ENCODE data around the gene ZSCAN23.
A peak's percentile ranks its signal among the peaks of the same experiment; 100 is the strongest.
"Not testable (repeated sequence)": the region's sequence is repeated elsewhere in the genome, so short reads cannot be mapped to it uniquely, and the experiment has no call there.

ZSCAN23 gene

DNA sequence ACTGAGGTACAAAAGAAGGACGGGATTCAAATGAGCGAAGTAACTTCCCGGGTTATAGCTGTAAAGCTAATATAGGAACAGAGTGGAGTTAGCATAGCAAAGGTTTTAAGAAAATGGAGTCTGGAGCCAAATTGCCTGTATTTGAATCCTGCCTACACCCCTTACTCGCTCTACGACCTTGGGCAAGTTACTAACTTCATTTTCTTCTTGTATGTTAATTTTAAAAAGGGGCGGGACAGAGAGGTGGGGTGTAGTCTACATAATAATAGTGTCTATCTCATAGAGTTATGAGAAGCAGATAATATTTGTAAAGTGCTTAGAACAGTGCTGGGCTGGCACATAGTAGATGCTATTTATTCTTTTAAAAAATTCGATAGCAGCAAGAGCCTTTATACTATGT lies 705 bp downstream of the ZSCAN23 start:
- no peak for DNase-seq (ENCODE audit: low read depth in 2 of 2)

DNA sequence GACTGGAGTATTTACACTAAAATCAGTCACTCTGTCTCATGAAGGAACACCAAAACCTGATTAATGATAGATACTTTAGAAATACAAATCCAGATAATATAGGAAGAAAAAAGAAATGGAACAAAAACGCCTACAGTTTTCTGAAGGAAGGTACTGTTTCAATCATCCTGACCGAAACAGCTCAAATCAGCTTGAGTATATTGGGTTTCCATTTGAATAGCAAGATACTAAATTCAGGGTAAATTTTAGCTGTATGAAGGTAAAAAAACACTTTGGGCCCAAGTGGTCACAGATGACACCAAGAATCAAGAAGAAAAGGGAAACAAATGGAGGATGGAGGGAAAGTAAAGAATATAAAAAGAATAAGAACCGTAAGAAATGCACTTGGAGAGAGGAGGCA lies 6.9 kb downstream of the ZSCAN23 start:
- DNase-seq (ENCODE audit: low read depth in 2 of 2) = no peak

DNA sequence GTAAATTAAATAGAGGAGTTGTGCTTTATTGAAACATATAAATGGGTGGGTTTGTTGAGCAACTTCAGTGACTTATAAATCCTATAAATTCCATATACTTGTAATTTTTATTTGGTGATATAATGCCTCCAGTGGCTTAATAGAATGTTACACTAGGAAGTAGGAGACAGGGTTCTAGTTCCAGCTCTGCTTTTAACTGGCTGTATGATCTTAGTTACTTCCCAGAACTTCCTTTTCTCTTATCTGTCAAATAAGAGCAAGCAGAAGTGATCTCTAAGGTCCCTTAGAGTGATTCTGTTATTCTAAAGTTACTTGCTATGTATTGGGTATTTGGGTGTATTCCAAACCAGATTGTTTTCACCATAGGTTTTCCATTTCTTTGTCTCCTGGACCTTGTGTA lies 10.2 kb downstream of the ZSCAN23 start:
- DNase-seq (ENCODE audit: low read depth in 2 of 2) = no peak

DNA sequence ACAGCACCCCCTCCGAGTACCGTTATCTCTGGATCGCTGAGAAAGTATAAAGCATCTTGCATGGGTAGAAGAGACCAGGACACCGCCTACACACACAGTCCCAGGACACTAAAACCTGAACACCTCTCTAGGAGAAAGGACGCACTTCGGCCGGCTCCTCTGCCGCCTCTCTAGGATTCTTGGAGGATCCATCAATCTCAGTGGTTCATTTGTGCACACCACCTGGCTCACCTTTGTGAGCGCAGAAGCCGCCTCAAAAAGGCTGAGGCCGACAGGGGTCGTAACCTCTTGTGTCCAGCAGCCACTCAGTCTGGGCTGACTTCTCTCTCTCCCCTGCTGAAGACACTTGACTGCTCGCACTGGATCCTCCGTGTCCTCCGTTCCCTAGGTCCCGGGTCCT lies 13.5 kb downstream of the ZSCAN23 start:
- no peak for DNase-seq (ENCODE audit: low read depth in 2 of 2)

DNA sequence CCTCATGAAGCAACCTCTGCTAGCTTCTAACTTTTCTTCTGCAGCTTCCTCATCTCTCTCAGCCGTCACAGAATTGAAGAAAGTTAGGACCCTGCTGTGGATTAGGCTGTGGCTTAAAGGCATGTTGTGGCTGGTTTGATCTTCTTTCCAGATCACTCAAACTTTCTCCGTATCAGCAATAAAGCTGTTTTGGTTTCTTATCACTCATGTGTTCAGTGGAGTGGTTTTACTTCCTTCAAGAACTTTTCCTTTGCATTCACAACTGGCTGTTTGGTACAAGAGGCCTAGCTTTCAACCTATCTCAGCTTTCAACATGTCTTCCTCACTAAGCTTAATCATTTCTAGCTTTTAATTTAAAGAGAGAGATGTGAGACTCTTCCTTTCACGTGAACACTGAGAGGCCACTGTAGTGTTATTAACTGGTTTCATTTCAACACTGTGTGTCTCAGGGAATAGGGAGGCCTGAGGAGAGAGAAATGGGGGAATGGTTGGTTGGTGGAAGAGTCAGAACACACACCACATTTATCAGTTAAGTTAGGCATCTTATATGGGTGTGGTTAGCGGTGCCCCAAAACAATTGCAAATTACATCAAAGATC lies 17.2 kb downstream of the ZSCAN23 start:
- no peak for DNase-seq (ENCODE audit: low read depth in 2 of 2)

DNA sequence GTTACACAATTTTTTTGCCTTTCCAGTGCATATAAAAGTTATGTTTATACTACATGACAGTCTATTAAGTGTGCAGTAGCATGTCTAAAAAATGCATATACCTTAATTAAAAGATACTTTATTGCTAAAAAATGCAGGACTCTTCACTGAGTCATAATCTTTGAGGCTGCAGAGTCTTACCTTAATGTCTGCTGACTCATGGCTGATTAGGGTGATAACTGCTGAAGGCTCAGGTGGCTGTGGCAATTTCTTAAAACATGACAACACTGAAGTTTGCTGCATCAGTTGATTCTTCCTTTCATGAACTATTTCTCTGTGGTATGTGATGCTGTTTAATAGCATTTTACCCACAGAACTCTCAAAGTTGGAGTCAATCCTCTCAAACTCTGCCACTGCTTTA lies 19.1 kb downstream of the ZSCAN23 start:
- DNase-seq (ENCODE audit: low read depth in 2 of 2) = no peak

DNA sequence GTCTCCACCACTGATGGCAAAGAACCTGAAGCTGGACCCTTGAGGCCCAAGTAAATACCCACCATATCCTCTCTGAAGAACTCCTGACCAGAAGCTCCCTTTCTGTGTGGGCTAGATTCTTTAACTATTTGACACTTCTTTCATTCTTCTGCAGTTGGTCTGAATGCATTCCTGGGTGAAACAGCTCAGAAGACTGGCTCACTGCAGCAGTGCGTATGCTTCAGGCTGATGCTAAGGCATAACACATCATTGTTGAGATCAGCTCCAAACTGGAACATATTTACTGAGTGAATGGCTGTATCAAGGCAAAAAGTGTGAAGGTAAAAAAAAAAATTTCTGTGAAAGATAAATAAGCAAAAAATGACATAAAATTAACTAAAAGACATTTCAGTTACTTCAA lies 19.7 kb downstream of the ZSCAN23 start:
- DNase-seq (ENCODE audit: low read depth in 2 of 2) = no peak

DNA sequence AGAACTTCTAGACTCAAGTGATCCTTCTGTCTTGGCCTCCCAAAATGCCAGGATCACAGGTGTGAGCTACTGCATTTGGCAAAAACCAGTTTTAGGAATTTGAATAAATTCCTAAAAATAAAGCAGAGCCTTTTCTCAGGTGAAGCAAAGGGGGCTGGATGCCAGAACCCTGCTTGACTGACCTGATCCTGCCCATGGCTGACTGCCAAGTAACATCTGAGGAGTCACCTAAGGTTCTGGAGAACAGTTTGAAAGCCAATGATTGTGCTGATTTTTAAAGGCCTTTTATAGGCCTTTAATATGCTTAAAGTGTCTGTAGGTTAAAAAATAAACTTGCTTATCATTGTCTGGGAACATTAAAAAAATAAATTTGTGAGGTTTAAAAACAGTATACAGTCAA lies 29.6 kb downstream of the ZSCAN23 start:
- DNase-seq (ENCODE audit: low read depth in 2 of 2) = no peak

DNA sequence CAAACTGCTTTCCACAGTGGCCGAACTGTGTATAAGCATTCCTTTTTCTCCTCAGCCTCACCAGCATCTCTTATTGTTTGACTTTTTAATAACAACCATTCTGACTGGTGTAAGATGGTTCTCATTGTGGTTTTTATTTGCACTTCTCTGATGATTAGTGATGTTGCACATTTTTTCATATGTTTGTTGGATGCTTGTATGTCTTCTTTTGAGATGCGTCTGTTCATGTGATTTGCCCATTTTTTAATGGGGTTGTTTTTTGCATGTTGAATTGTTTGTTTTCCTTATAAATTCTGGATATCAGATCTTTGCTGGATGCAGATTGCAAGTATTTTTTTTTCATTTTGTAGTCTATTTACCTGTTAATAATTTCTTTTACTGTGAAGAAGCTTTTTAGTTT lies 32.5 kb downstream of the ZSCAN23 start:
- DNase-seq (ENCODE audit: low read depth in 2 of 2) = no peak

DNA sequence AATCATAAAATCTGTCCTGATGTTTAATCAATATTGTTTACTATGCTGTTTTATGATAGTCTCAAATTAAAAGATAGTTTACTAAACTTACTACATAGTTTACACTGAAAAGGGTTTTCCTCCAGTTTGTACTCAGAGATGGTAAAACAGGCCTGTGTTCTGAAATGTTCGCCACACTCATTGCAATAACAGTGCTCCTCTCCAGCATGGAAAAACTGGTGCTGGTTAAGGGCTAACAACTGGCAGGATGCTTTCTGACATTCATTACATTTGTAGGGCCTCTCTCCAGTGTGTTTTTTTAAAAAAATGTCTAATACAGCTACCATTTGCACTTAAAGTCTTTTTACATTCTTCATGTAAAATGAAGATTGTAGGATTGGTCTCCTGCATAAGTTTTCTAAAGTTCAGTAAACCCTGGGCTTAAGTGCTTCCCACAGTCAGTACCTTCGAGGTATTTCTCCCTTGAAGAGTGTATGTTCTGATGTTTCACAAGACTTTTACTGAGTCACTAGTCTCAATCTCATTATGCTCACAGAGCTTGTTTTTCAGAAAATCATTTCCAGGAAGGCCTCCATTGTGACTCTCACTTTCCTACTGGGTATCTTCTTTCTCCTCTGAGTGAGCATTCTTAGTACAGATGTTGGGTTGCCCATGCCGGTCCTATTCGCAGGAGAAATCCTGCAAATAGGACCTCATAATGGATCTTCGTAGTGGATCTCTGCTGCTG lies 35.1 kb downstream of the ZSCAN23 start:
- DNase-seq (ENCODE audit: low read depth in 2 of 2) = no peak

DNA sequence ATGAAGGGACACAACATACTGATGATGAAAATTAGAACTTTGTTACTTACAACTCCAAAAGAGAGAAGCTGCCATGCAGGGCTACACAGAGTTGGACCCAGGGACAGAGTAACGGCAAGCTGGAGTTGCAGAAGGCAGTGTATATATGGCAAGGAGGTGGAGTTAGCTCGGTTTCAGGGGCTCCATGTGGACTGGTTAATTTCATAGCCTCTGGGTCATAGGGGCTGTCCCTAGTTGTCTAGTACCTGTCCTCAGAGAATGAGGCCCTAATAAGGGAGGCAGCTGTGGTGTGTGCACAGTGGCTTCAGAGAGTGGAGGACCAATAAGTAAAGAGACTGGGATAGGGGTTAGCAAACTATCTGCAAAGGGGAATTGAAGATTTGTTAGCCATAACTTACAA lies 35.9 kb downstream of the ZSCAN23 start:
- DNase-seq (ENCODE audit: low read depth in 2 of 2) = no peak

DNA sequence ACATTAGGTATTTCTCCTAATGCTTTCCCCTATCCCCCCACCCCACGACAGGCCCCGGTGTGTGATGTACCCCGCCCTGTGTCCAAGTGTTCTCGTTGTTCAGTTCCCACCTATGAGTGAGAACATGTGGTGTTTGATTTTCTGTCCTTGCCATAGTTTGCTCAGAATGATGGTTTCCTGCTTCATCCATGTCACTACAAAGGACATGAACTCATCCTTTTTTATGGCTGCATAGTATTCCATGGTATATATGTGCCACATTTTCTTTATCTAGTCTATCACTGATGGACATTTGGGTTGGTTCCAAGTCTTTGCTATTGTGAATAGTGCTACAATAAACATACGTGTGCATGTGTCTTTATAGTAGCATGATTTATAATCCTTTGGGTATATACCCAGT lies 39.4 kb downstream of the ZSCAN23 start:
- DNase-seq (ENCODE audit: low read depth in 2 of 2) = not testable (repeated sequence)

DNA sequence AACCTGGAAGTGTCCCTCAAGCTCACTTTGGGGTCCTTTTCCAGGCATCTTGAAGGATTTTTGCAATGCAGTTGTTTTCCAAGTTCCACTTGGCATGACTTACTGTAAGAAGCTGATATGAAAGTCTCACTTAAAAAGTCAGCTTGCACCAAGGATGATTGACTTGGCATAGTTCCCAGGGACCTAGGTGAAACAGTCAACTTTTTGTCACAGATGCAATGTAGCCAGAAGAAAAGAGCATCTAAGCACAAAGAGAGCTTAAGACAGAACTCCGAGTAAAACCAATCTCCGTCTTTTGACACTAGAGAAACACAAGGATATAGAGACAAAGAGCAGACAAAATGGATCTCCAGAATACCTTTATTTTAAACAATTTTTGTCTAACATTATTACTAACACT lies 41.1 kb downstream of the ZSCAN23 start:
- DNase-seq (ENCODE audit: low read depth in 2 of 2) = no peak

DNA sequence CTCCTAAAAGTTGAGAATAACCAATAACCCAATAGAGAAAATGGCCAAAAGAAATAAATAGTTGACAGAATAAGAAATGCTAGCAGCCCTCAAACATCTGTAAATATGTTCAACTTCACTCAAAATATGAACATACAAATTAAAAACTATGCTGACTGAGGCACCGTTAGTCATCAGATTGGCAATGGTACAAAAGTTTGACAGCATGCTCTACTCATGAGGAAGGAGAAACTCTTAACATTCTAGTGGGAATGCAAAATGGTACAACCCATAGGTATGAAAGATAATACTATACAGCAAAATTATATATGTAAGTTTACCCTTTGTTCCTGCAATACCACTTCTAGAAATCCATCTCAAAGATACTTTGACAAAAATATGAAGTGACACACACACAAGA lies 42.1 kb downstream of the ZSCAN23 start:
- DNase-seq (ENCODE audit: low read depth in 2 of 2) = no peak

DNA sequence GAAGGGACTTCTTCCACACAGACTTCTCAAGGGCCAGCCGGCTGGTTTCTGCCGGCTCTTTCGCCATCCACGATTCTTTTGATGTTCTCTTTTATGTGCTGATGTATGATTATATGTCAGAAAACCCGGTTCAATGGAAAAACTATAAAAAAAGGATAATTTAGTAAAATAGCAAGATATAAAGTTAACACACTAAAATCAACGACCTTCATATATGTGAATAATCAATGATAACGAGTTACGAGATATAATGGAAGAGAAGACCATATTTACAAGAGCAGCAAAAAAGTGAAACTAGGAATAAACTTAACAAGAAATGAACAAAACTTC lies 43.2 kb downstream of the ZSCAN23 start:
- no peak for DNase-seq (ENCODE audit: low read depth in 2 of 2)

DNA sequence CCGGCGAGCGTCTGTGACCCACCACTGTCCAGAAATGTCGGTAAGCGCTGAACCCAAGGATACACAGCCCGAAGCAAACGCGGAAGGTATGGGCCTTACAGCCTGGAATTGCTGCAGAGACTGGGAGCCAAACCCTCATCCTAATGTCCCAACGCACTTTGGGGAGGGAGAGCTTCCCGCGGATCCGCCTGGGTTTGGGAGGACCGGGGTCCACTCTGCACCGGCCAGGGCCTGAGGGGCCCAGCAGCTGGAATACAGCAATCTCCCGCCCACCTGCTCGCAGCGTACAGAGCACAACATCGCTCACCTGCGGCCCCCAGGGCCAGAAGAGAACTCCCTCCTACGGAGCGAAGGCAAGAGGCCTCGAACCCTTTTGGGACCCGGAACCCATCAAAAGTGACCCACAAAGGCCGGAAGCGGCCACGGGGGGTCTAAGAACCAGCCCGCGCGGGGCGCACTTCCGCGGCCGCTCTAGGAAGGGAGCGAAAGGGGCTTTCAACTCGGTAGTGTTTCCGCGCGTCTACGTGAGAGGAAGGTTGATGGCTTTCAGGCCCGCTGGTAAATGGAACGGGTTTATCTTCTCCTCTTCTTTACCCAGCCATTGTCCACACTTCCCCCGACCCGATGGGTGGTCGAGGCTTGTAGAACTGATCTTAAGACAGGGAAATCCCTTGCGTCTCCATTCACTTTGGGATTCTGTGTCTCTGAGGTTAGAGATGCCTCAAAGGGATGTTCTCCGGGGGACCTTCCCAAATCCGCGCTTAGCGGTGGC lies 43.8 kb downstream of the ZSCAN23 start, which contains the start of gene ZSCAN12:
ZSCAN12 (minus strand) TSS at position 398 of the 772 bp plus-strand sequence. CDS start 1,342 bp downstream, outside the sequence.
- peak; percentile 83 for DNase-seq (ENCODE audit: low read depth in 2 of 2)

DNA sequence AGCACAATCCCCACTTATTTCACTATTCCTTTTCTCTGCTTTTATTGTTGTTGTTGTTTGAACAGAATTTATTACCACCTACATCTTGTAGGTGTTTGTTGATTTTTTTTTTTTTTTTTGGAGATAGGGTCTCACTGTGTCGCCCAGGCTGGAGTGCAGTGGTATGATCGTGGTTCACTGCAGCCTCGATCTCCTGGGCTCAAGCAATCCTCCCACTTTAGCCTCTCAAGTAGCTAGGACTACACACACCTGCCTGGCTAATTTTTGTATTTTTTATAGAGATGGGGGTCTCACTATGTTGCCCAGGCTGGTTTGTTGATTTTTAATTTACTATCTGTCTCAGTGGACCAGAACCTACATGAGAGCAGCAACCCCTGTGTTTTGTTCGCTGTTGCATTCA lies 47.4 kb downstream of the ZSCAN23 start:
- DNase-seq (ENCODE audit: low read depth in 2 of 2) = no peak

DNA sequence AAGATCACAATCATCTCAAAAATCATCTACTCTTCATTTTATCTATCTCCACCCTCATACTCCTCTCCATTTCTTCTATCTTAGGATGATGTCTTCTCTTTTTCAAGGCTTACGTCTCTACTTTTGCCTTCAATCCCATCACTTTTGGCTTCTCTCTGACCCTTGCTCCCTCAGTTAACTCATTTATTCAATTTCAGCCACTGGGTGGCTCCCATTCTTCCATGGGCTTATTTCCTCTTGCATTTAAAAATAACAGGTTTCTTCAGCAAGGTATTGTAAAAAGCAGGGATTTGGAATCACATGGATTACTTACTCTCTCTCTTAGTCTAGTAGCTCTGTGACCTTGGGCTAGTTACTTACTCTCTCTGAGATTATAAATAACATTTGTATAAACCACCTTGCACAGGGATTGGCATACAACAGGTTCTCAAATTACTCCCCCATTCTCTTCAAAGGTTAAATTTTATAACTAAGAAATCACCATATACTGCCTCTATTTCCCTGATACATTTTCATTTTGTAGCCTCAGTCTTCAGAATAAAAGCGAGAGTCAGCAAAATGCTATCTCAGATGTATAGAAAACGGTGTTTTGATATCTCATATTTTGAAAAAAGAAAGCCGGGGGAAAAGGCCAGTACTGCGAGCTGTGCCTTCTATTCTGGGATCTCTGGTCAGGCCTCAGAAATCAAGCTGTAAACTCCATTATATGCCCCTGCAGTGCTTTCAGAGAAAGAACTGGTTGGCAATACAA lies 49.2 kb downstream of the ZSCAN23 start:
- DNase-seq (ENCODE audit: low read depth in 2 of 2) = no peak

DNA sequence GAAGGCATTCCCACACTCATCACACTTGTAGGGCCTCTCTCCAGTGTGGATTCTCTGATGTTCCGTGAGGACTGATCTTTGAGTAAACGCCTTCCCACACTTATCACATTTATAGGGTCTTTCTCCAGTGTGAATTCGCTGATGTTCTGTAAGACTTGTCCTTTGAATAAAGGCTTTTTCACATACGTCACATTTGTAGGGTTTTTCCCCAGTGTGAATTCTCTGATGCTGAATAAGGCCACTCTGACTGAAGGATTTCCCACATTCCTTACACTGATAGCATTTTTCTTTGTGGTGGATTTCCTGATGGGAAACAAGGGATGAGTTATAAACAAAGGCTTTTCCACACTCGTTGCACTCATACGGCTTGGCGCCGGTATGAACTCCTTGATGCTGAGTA lies 52.6 kb downstream of the ZSCAN23 start:
- no peak for DNase-seq (ENCODE audit: low read depth in 2 of 2)

DNA sequence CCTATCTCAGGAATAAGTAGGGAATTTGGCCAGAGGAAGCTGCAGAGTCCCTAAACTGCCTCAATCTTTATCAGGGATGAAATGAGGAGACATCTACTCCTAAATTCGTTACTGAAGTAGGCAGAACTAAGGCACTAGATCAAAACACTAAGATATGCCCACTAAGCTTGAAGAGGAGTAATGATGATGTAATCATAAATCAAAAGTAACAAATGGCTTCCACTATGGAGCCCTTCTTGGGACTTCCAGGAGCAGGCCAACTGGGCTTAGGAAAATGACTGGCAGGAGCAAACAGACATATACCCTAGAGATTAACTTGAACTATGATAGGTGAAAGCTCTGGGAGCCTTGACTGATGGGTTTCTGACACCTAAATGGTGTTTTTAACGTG lies 59.2 kb downstream of the ZSCAN23 start:
- DNase-seq (ENCODE audit: low read depth in 2 of 2) = no peak

DNA sequence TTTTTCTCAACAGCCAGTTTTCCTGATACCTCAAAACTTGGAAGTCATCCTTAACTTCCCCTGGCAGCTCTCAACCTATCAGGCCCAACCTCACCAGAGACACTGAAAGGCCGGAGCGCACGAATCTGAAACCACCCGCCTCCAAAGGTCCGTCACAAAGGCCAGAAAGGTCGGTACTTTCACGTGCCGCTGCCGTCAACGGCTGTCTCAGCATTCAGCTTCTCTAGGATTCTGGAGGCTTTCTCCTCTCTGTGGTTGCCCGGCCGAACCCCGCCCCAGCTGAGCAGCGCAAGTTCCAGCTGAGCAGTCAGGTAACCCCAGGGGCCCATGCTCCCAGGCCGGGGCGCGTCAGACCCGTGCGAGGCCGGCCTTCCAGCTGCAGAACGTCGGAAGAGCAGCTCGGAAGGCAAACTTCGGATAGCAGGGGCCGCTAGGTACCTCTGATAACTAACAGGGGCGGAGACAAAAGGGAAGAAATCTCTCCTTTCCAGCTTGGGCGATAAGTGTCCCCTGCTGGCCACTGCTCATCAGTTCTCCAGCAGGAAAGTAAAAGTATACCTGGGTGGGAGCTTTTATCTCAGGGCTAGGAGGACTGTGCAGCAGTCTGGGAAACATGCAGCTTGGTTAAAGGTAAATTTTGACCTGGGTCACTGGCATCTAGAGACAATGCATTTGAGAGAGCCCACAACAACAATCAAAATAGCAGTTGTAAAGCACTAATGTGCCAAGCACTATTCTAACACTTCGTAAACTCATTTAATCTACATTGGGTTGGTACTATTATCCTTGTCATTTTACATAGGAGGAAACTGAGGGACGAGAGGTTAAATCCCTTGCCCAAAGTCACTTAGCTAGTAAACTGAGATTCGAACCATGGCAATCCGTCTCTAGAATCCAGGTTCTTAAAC lies 59.8 kb downstream of the ZSCAN23 start:
- peak in 1 of 2 donors; percentile 17 for DNase-seq (ENCODE audit: low read depth in 2 of 2)
